Measurements from ENCODE around the gene KRTAP10-10.

DNA sequence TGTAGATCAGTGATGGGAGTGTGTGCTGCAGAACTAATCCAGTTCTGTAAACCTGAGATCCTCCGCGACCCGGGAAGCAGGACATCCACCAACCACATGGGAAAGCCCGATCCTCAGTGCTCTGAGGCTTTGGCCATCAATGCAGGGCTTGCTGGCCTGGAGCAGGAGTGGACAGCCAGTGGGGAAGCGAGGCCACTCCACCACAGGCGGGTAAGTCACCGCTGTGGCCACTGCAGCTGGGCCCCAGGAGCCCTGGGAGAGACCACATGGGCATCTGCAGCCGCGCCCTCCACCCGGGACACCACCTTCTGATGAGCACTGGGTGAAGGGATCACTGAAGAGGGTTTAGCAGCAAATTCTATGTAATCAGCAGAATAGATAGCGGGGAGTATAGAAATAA, 44.0 kb downstream of the KRTAP10-10 start:
- TF ChIP-seq, protein P1, sequence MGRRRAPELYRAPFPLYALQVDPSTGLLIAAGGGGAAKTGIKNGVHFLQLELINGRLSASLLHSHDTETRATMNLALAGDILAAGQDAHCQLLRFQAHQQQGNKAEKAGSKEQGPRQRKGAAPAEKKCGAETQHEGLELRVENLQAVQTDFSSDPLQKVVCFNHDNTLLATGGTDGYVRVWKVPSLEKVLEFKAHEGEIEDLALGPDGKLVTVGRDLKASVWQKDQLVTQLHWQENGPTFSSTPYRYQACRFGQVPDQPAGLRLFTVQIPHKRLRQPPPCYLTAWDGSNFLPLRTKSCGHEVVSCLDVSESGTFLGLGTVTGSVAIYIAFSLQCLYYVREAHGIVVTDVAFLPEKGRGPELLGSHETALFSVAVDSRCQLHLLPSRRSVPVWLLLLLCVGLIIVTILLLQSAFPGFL (CRISPR knock-in tag; IDR thresholded peaks at IDR 0.05): no peak
- TF ChIP-seq EZH2 (IDR thresholded peaks at IDR 0.05; ENCODE audit: borderline replicate concordance, low read depth, low read length): no peak
- TF ChIP-seq CTCF (IDR thresholded peaks at IDR 0.05 in 2 of 3, conservative IDR thresholded peaks at IDR 0.05 in 1 of 3; ENCODE audit: insufficient read depth in 2 of 3, low read depth in 1 of 3, low read length in 3 of 3): no peak
- TF ChIP-seq CEBPB (tag; IDR thresholded peaks at IDR 0.05): no peak
- no peak for TF ChIP-seq EGR1 (conservative IDR thresholded peaks at IDR 0.05)
- no peak for TF ChIP-seq SMAD2 (IDR thresholded peaks at IDR 0.05; ENCODE audit: low read depth, low read length)
- no peak for TF ChIP-seq RAD21 (CRISPR knock-in tag; conservative IDR thresholded peaks at IDR 0.05 in 1 of 2, IDR thresholded peaks at IDR 0.05 in 1 of 2)

Data from K562 (cell line).